ENCODE results near the gene DEDD2.
"Not testable (repeated sequence)": the region's sequence is repeated elsewhere in the genome, so short reads cannot be mapped to it uniquely, and the experiment has no call there.

The DEDD2 gene, protein sequence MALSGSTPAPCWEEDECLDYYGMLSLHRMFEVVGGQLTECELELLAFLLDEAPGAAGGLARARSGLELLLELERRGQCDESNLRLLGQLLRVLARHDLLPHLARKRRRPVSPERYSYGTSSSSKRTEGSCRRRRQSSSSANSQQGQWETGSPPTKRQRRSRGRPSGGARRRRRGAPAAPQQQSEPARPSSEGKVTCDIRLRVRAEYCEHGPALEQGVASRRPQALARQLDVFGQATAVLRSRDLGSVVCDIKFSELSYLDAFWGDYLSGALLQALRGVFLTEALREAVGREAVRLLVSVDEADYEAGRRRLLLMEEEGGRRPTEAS

DNA sequence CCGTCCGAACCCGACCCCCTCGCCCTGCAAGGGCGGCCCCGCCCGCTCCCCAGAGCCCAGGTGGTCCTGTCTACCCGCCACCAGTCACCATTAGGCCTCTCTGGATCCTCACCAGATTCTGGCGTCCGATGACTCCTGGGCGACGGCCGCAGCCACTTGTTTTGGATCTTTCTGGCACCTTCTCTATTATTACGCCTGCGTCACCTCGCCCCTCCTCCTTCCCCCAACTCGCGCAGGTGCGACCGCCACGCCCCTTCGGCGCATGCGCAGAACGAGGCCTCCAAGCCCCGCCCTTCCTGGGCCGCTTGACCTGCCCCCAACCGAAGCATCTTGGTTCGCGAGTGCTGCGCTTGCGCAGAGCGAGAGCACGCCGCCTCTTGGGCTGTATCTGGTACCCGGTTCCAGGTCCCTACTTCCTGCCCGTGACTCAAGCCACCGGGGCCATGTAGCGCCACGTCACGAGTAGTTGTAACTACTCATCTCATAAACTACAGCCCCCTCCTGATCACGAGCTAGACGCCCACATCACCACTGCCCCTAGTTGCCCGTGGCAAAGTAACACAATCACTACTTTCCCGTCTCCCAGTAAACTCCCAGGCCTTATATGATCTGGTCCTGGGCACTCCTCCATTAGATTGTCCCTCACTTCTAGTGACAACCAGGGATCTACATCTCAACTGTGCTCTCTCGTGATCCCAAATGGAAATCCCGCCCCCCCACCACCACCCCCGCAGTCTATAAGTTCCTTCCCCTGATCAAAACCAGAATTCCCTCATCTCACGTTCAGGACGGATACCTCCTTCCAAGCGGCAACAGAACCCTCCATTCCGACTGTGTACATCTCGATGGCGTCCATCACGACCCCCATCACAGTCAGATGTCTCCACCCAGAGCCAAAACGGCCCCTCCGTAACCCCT is at the start of gene DEDD2:
TSS of gene DEDD2 (minus strand) at position 158 of the 918 bp plus-strand sequence. CDS start 670 bp downstream, outside the sequence.
- DNase-seq (ENCODE audit: low read depth): peak; percentile 100

DNA sequence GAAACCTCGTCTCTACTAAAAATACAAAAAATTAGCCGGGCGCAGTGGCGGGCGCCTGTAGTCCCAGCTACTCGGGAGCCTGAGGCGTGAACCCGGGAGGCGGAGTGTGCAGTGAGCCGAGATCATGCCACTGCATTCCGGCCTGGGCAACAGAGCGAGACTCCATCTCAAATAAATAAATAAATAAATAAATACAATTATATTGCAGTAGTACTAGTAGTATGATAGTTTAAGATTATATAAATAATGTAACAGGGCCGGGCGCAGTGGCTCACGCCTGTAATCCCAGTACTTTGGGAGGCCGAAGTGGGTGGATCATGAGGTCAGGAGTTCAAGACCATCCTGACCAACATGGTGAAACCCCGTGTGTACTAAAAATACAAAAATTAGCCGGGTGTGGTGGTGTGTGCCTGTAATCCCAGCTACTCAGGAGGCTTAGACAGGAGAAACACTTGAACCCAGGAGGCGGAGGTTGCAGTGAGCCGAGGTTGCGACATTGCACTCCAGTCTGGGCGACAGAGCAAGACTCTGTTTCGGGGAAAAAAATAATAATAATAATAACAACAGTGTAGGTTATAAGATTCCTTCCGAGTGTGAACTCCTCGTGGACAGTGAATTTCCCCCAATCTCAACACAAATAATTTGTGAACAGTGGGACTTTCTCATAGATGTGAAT is 49.6 kb upstream of the DEDD2 start:
- DNase-seq (ENCODE audit: low read depth): not testable (repeated sequence)

DNA sequence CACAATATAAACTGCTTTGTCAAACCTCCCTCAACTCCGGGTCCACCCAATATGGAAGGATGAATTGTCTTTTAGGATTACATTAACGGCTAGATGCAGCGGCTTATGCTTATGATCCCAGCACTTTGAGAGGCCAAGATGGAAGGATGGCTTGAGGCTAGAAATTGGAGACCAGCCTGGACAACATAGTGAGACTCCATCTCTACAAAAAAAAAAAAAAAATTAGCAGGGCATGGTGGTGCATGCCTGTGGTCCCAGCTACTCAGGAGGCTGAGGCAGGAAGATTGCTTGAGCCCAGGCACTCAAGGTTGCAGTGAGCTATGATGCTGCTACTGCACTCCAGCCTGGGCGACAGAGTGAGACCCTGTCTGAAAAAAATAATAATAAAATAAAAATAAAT is 48.6 kb upstream of the DEDD2 start:
- DNase-seq (ENCODE audit: low read depth): not testable (repeated sequence)

DNA sequence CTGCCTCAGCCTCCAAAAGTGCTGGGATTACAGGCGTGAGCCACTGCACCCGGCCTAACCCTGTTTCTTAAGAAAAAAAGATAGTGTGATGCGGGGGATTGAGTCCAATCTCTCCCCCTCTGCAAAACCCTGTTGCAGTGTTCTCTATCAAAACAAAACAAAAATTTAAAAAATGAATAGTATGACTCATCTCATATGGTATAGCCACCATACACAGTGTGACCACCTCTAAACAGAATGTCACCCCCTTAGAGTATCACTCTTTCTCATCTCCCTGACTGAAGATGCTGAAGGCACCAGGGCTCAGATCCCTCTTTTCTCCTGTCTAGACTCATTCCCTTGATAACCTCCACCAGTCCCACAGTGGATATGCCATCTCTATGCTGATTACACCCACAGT is 44.3 kb upstream of the DEDD2 start:
- DNase-seq (ENCODE audit: low read depth): no peak

DNA sequence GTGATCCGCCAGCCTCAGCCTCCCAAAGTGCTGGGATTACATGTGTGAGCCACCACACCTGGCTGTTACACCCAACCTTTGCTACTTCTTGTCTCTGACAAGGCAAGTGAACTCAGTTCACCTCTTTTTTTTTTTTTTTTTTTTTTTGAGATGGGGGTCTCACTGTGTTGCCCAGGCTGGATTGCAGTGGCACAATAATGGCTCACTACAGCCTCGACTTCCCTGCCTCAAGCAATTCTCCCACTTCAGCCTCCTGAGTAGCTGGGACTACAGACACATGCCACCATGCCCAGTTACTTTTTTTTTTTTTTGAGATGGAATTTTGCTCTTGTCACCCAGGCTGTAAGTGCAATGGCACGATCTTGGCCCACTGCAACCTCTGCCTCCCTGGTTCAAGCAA is 40.4 kb upstream of the DEDD2 start:
- not testable (repeated sequence) for DNase-seq (ENCODE audit: low read depth)

DNA sequence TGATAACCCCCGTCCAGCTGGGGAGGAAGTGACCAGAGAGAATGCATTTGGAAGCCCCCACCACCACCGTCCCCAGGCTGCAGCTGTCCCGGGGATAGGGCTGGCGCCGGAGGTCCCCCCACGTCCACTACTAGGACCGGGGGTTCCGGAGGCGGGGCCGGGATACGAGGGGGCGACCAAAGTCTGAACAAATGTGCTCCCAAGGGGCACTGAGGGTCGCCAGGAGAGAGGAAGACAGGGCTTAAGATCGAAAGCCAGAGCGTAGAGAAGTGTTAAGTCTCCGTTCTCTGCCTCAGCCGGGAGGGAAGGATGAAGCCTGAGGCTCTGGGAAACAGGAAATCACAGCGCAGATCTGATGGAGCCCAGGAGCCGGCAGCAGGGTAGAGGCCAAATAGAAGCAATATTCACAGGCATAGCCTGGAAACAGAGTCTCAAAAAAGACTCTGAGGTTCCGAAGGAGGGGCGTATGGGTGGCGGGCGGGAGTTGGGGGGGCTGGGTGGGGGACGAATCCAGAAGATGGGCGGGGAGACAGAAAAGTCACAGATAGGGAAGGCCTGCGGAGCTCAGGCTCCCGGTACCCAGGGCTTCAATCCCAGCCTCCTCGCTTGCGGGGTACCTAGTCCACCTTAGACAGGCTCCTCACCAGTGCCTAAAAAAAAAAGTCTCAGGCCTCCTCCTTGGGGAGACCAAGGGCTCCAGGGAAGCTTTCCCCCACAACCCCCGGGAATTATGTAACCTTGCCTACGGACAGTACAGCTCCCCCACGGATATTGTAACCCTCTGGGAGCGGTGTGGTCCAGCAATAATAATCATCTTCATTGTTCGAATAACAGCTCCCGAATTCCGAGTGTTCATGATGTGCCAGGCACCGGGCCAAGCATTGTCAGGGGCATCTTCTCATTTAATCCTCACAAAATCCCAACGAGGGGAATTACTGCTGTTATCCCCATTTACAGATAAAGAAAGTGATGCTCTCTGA is 38.6 kb upstream of the DEDD2 start:
- DNase-seq (ENCODE audit: low read depth): no peak

DNA sequence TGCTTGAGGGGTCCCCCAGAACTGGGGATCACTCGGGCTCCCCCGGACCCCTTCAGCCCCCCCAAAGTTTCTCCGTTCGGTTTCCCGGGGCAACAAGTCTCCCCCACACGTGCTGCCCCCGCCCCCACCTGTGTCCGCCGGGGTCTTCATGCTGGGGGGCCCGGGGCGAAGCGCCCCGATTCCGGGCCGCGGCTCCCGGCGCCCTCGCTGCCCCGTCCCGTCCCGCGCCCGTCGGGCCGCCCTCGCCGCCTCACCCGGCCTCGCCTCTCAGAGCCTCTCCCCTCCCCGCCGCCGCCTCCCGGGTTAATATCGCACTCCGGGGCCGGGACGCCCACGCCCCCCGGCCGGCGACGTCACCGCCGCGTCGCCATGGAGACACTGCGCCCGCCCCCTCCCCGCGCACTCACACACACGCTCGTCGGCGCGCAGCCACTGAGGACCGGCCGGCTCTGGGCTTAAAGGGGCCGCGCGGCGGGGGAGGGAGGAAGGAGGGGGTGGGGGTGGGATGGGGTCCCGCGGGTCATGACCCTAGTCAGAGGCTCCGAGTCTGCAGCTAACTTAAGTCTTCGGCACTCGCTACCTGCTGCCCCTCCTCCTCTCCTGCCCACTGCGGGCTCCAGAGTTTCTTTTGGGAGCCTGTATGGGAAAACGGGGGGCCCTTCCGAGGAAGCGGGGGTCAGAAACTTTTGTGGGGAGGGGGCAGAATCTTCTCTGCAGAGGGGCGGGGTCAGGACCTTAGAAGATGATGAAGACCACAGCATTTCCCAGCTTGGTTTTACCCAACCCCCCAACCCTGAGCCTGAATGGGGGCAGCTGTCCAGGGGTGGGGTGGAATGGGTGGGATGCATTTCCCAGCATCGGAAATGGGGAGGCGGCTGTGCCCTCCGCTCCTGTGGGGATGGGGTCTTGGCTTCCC is 37.6 kb upstream of the DEDD2 start, which contains the start of gene ERF:
TSS of gene ERF (minus strand) at position 279 of the 916 bp plus-strand sequence. CDS start at position 150, 129 bp downstream.
- peak; percentile 85 for DNase-seq (ENCODE audit: low read depth)

DNA sequence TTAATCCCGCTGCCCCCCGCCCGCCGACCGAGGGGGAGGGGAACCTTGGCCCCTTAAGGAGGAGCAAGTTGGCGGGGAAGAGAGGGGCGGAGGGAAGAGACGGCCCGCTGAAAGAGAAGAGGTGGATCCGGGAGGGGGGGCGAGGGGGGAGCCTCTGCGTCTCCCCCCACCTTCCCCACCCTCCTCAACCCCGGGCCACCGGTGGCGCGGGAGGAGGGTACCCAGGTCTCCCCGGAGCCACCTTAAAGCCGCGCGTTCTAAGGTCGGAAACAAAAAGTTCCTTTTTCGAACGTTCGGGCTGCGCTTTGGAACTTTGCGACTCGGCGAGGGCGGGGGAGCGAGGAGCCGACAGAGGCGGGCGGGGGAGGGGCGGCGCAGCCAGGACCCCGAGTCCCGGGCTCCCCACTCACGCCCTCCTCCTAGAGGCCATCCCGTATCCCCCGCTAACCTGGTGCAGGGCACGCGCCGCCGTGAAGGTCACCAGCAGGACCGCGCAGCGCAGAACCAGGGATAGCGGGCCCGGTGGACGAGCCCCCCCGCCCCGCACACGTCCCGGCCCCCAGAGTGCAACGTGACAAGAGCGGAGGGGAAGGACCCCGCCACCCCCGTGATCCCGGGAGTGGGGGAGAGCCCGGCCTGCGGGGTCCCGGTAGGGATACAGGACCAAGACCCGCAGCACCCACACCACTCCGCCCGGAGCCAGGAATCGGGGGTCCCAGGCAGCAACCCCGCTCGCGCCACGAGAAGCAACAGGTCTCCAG is 36.8 kb upstream of the DEDD2 start:
- DNase-seq (ENCODE audit: low read depth): peak; percentile 68

DNA sequence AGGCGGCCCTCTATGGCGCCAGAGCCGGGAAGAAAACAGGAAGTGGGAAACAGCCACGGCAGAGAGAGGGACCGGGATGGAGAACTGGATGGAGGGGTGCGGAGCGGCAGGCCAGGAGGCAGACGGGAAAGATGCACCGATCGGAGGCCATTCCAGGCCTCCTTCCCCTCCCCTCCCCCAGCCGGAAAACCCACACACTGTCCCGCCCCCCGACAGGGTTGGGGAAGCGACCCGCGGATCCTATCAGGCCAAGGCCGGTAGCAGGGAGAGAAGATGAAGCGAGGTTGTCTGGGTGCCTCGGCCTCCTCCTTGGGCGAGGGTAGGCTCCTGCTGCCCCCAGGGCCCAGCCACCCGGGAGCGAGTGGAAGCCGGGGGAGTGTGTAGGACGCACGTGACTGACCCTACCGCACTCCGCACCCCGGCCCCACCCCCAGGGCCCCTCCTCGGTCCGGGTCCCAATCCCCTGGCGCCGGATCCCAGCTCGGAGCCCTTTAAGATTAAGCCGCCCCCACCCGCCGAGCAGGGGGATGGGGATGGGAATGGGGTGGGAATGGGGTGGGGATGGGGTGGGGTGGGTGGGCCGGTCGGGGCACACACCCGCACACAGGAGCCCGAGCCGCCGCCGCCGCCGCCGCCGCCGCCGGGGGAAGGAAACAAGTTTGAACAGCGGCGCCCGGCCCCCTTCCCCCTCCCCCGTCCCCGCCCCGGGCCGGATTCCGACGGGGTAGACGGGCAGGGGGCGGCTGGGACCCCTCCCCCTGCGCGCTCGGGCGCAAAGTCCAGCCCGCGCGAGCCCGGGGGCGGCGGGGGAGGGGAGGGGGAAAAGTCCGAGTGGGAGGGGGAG is 36.0 kb upstream of the DEDD2 start:
- DNase-seq (ENCODE audit: low read depth): no peak

DNA sequence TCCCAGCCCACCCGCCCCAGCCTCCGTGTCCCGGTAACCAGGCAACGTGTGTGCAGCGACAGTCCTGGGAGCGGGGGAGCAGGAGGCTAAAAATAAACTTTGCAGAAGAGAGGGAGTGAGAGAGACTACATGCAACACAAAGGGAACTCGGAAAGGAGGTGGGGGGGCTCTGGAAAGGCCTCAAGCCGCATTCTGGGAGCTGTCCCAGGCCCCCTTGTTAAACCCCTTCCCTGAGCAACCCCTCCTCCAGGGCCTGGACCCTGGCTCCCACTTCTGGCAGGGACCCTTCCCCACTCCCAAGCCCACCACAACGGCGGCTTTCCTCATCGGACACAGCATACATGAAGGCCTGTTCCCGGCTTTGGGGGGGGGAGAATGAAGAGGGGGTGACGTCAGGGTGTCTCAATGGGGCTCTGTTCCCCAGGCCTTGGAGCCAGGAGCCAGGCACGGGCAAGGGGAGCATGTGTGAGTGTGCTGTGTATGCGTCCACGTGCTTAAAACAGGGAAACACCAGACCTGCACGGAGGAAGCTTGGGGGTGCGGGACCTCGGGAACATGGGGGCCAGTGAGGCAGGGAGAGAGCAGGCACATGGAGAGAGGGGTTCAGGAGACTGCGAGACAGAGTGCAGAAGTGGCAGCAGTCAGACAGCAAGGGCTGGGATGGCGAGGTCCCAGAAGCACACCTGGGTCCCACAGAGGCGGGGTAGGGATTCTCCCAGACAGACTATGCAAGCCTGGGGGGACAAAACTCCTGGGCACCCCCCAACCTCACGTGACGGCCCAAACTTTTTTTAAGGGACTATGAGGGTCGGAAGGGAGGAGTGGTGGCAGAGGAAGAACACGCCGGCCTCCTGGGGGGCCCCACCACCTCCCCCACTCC is 35.1 kb upstream of the DEDD2 start:
- DNase-seq (ENCODE audit: low read depth): no peak

DNA sequence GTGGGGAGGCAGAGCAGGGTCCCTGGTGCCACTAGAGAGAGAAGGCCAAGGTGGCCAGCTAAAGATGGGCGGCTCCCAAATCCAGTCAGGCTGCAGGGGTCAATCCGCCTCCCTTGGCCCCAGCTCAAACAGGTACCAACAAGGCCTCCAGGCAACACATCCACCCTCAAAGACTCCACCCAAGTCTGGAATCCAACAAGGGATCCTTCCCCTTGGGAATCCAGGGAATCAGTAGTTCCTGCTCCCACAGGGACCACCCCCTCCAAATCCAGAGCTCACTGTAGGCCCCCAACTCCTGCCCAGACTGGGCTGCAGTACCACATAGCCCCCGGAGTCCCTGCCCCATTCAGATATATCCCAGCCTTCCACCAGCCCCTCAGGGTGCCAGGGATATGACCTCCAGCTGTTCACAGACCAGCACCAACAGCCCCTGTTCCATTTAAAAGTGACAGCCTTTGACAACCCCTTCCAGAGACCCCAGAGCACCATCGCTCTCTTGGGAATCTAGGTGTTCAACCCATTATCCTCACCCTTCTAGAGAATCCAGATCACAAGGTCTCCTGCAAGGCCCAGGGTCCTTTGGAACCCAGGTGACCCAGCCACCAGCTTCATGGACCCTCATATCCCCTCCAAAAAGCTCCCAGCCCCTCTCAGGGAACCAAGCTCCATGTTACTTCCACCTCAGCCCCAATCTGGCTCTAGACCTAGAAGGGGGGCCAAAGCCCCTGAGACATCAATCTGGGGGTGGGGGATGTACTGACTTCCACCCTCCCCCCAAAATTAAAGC is 34.3 kb upstream of the DEDD2 start:
- no peak for DNase-seq (ENCODE audit: low read depth)

DNA sequence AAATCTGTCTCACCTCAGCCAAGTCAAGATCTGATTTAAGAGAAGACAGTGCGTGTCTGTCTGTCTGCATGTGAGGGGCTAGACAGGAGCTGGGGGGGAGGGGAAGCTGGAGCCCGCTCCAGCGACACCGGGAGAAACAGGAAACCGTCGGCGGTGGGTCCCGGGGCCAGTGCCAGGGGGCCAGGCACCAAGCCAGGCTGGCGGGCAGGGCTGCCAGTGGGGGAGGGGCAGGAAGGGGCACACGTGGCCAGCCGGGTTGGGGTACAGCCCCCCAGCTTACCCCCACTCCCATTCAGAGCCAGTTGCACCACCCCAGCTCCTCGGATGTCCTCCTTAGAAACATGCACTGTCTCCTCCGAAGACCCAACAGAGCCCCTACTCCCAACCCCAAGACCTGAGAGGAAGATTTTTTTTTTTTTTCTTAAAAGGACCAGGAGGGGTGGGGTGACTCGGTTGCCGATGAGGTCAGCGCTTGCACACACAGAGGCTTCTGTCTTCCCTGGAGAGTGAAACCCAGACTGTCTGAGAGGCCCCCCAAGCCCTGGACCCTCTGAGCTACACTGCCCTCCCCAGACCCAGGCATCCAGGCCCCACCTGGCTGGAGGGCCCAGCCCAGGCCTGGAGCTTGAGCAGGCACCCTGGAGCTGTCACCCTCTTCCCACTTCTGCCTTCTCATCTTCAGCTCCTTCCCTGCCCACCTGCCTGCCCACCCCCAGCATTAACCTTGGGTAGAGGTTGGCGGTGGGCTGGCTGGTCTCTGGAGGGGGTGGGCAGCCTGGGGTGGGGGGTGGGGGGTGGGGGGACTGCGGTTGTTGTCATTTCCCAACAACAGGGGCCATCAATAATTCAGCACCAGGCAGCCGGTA is 33.4 kb upstream of the DEDD2 start:
- no peak for DNase-seq (ENCODE audit: low read depth)

DNA sequence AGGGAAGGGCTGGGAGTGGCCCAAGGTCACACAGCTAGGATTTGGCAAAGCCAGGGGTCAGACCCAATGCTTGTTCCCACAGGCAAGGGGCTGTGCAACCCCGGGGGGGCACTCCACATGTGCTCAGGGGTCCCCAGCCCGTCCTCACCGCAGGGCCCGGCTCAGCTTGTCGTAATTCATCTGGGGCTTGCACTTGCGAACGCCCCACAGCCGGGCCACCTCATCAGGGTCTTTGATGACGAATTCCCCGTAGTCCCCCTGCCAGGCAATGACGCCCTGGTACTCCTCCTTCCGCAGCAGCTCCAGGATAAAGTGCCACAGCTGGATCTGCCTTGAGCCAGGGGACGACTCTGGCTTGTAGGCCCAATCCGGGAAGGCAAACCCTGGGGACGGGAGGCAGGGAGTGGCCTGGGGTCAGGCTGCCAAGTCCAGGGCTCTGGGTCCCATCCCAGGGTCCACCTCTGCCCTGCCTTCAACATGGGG is 32.7 kb upstream of the DEDD2 start:
- no peak for DNase-seq (ENCODE audit: low read depth)

DNA sequence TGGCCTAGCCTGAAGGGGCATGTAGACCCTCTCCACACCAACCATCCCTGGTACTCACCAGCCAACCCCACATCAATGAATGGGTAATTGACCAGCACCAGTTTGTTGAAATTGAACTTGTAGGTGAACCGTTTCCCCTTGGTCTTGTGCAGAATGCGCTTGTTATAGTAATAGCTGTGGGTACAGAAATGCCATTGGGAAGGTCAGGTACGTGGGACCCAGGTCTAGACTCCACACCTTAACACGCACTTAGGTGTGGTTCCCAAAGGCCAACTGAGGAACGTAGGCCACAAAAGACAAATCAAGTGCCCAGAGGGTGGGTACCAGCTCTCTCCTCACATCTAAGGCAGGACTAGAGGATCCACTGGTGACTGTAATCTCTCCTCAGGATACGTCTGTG is 32.3 kb upstream of the DEDD2 start:
- DNase-seq (ENCODE audit: low read depth): no peak

DNA sequence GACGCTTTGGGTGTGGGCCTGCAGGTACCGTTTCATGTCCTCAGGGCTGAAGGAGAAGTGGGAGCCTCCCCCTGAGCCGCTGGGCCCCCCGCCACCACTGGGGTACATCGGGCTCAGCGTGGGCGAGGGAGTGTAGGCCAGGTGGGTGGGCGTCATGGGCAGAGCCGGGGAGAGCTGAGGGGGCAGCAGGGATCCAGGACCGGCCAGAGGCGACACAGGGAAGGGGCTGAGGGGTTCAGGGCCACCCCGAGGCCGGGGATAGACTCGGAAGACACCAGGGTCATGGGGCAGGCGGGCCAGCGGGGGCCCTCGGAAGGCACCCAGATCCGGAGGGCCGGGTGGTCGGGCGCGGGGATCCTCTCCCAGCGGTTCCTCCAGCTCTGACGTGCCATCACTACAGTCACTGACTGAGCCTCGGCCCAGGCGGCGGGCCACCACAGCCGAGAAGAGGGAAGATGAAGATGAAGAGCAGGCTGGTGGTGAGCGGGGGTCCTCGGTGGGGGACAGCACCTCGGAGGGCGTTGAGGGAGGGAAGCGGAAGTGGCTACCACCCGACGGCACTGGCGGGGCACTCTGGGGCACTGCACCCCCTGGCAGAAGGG is 31.8 kb upstream of the DEDD2 start:
- DNase-seq (ENCODE audit: low read depth): no peak
